Neural cell (in vitro differentiated cells): Measurements from ENCODE around the gene P3H2. TPM values are rescaled to one million over a fixed set of nuclear protein-coding genes. Genes with fewer than 3 reads are reported as not detected.

Source experiments
- H2AFZ ChIP-seq: fragments of 200-600, 300-800 bp; sonication (generic), shearing (Covaris generic); 2 replicates; pipeline ENCODE4 v1.6.0; 2014; ENCODE audit warnings: low read depth, mild to moderate bottlenecking, antibody characterized with exemption, low read length, moderate library complexity
- H3F3A ChIP-seq: fragments of 200-600 bp; shearing (Covaris generic); 2 replicates; pipeline ENCODE4 v1.6.1; 2016; ENCODE audit warnings: mild to moderate bottlenecking, moderate library complexity, mixed read lengths, antibody characterized with exemption, low read length; ENCODE audit not compliant: insufficient read depth, poor library complexity, severe bottlenecking
- H3K27ac ChIP-seq: fragments of 200-600, 300-800 bp; sonication (generic), shearing (Covaris generic); 2 replicates; pipeline ENCODE4 v1.5.1; 2014; ENCODE audit warnings: mild to moderate bottlenecking, low read length, moderate library complexity
- H3K27me3 ChIP-seq: fragments of 300-800, 200-600 bp; sonication (generic), shearing (Covaris generic); 2 replicates; pipeline ENCODE4 v1.6.0; 2014; ENCODE audit warnings: mild to moderate bottlenecking, low read depth, low read length, moderate library complexity; ENCODE audit not compliant: insufficient read depth
- H3K36me3 ChIP-seq: fragments of 300-800, 200-600 bp; sonication (generic), shearing (Covaris generic); 2 replicates; pipeline ENCODE4 v1.5.1; 2014; ENCODE audit warnings: mild to moderate bottlenecking, antibody characterized with exemption, low read length, moderate library complexity; ENCODE audit not compliant: insufficient read depth
- H3K4me2 ChIP-seq: fragments of 300-800, 200-600 bp; sonication (generic), shearing (Covaris generic); 2 replicates; pipeline ENCODE4 v1.6.0; 2014; ENCODE audit warnings: mild to moderate bottlenecking, low read length
- H3K4me3 ChIP-seq: fragments of 300-800, 200-600 bp; sonication (generic), shearing (Covaris generic); 2 replicates; pipeline ENCODE4 v1.5.1; 2014; ENCODE audit warnings: mild to moderate bottlenecking, low read length, moderate library complexity
- H3K79me2 ChIP-seq: fragments of 200-600 bp; shearing (Covaris generic); replicated peaks from 2 replicates; pipeline ENCODE4 v1.6.0; 2014; ENCODE audit warnings: mild to moderate bottlenecking, low read length, moderate library complexity; ENCODE audit not compliant: insufficient read depth
- H3K9ac ChIP-seq: fragments of 300-800, 200-600 bp; sonication (generic), shearing (Covaris generic); 2 replicates; pipeline ENCODE4 v1.6.1; 2016; ENCODE audit warnings: mild to moderate bottlenecking, low read length, mixed read lengths
- H3K9me2 ChIP-seq: fragments of 200-600 bp; shearing (Covaris generic); 2 replicates; pipeline ENCODE4 v1.6.1; 2016; ENCODE audit warnings: mild to moderate bottlenecking, low read length, mixed read lengths; ENCODE audit not compliant: insufficient read depth
- H3K9me3 ChIP-seq: fragments of 200-600, 300-800 bp; sonication (generic), shearing (Covaris generic); 2 replicates; pipeline ENCODE4 v1.6.1; 2016; ENCODE audit warnings: mild to moderate bottlenecking, mixed run types, low read length, moderate library complexity, mixed read lengths
- H4K20me1 ChIP-seq: fragments of 200-600 bp; shearing (Covaris generic); 2 replicates; pipeline ENCODE4 v1.6.1; 2016; ENCODE audit warnings: mild to moderate bottlenecking, mixed run types; ENCODE audit not compliant: insufficient read depth
- CTCF ChIP-seq: fragments of 450-650 bp; IDR thresholded peaks from 2 replicates; pipeline ENCODE4 v1.5.1; 2014; ENCODE audit warnings: antibody characterized with exemption, mild to moderate bottlenecking, moderate library complexity; ENCODE audit not compliant: poor library complexity, severe bottlenecking
- EP300 ChIP-seq: fragments of 450-650 bp; conservative IDR thresholded peaks from 2 replicates; pipeline ENCODE4 v1.6.1; 2014; ENCODE audit warnings: antibody characterized with exemption, mild to moderate bottlenecking, moderate library complexity; ENCODE audit not compliant: poor library complexity, severe bottlenecking
- EZH2 ChIP-seq: fragments of 200-600, 300-800 bp; shearing (Covaris generic), sonication (generic); IDR thresholded peaks from 2 replicates; pipeline ENCODE4 v1.6.1; 2014; ENCODE audit warnings: antibody characterized with exemption, low read length, borderline replicate concordance, mild to moderate bottlenecking; ENCODE audit not compliant: insufficient read depth, poor library complexity, severe bottlenecking
- MXI1 ChIP-seq: fragments of 450-650 bp; conservative IDR thresholded peaks from 2 replicates; pipeline ENCODE4 v1.6.1; 2014; ENCODE audit warnings: antibody characterized with exemption, mild to moderate bottlenecking; ENCODE audit not compliant: poor library complexity, severe bottlenecking
- POLR2AphosphoS5 ChIP-seq: IDR thresholded peaks from 2 replicates; pipeline ENCODE4 v1.6.1; 2012
- RAD21 ChIP-seq: fragments of 450-650 bp; conservative IDR thresholded peaks from 2 replicates; pipeline ENCODE4 v1.6.1; 2014; ENCODE audit warnings: antibody characterized with exemption, mild to moderate bottlenecking, moderate library complexity
- SMC3 ChIP-seq: fragments of 450-650 bp; conservative IDR thresholded peaks from 2 replicates; pipeline ENCODE4 v1.6.1; 2014; ENCODE audit warnings: antibody characterized with exemption, mild to moderate bottlenecking, moderate library complexity; ENCODE audit not compliant: poor library complexity
- TAF1 ChIP-seq: IDR thresholded peaks from 2 replicates; pipeline ENCODE4 v1.6.1; 2012; ENCODE audit warnings: low read depth
- polyA plus RNA-seq: library from polyadenylated mRNA; depleted of rRNA; stranded (reverse); fragments of >200 nt; gene quantifications from 2 replicates; pipeline ENCODE4 v1.2.3, GENCODE V29; 2014
- TF ChIP-seq, protein P1 (sequence below): IDR thresholded peaks from 2 replicates; pipeline ENCODE4 v1.6.1; 2012; ENCODE audit warnings: borderline replicate concordance

The P3H2 gene
- polyA plus RNA-seq, 1 donor from 2014 or later: 0.68 TPM

DNA sequence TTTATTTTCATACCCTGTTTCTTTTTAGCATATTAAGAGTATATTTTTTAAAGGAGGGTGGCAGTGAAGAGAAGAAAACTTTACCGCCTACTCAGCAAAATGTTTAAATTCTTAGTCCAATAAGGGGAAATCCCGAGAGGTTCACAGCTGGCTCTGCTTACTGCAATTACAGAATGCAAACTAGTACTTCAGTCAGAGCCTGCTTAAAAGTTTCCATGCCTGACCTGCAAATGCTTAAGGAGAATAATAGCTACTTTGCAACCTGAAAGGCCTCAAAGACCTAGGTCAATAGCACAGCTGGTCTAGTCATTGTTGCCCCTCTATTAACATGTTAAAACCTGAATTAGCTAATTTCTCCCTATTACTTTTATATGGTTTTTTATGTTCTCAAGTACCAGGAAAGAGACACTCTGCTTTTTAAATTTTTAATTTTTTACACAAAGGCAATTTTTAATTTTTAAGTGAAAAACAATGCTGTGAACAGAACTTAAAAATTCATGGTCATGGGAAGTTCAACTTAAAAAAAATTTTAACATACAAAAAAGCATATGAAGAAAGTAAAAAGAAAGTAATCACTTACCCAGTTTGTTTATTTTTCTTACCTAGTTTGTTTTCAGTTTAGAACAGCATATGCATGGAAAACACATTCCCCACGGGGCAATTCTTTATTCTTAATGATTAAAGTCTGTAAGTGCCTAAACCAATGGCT, 79.2 kb downstream of the P3H2 start:
- Histone ChIP-seq H3F3A (no peaks in the 10 kb centered on the region), H3K9me2 (no peaks in the 10 kb centered on the region), H3K79me2 (no peaks in the 10 kb centered on the region), H3K4me3 (no peak overlapping the region), H3K36me3 (no peaks in the 10 kb centered on the region), H4K20me1 (no peaks in the 10 kb centered on the region), H3K27me3 (no peaks in the 10 kb centered on the region), H3K9ac (no peak overlapping the region), H3K9me3 (no peaks in the 10 kb centered on the region), H3K4me2 (no peak overlapping the region), H2AFZ (no peak overlapping the region), H3K27ac (no peak overlapping the region)
- TF ChIP-seq POLR2AphosphoS5 (no peak), TAF1 (no peak), MXI1 (no peak), RAD21 (no peak), EP300 (no peak), SMC3 (no peak), CTCF (no peak), EZH2 (no peak)
- TF ChIP-seq, protein P1, sequence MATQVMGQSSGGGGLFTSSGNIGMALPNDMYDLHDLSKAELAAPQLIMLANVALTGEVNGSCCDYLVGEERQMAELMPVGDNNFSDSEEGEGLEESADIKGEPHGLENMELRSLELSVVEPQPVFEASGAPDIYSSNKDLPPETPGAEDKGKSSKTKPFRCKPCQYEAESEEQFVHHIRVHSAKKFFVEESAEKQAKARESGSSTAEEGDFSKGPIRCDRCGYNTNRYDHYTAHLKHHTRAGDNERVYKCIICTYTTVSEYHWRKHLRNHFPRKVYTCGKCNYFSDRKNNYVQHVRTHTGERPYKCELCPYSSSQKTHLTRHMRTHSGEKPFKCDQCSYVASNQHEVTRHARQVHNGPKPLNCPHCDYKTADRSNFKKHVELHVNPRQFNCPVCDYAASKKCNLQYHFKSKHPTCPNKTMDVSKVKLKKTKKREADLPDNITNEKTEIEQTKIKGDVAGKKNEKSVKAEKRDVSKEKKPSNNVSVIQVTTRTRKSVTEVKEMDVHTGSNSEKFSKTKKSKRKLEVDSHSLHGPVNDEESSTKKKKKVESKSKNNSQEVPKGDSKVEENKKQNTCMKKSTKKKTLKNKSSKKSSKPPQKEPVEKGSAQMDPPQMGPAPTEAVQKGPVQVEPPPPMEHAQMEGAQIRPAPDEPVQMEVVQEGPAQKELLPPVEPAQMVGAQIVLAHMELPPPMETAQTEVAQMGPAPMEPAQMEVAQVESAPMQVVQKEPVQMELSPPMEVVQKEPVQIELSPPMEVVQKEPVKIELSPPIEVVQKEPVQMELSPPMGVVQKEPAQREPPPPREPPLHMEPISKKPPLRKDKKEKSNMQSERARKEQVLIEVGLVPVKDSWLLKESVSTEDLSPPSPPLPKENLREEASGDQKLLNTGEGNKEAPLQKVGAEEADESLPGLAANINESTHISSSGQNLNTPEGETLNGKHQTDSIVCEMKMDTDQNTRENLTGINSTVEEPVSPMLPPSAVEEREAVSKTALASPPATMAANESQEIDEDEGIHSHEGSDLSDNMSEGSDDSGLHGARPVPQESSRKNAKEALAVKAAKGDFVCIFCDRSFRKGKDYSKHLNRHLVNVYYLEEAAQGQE: no peak

- no peaks in the 10 kb centered on the region for H3K36me3 ChIP-seq
- no peaks in the 10 kb centered on the region for H3K9me2 ChIP-seq
- no peak overlapping the region for H3K4me3 ChIP-seq
- H3F3A ChIP-seq: no peaks in the 10 kb centered on the region
- no peaks in the 10 kb centered on the region for H4K20me1 ChIP-seq
- H3K27ac ChIP-seq: no peak overlapping the region
- no peak overlapping the region for H3K4me2 ChIP-seq
- no peaks in the 10 kb centered on the region for H3K9me3 ChIP-seq
- TF ChIP-seq RAD21: no peak
- TF ChIP-seq EZH2: no peak
- TF ChIP-seq MXI1: no peak
- TF ChIP-seq SMC3: no peak
- no peak overlapping the region for H3K9ac ChIP-seq
- H3K27me3 ChIP-seq: no peaks in the 10 kb centered on the region
- H2AFZ ChIP-seq: no peak overlapping the region
- no peaks in the 10 kb centered on the region for H3K79me2 ChIP-seq
Observed at GRCh38 chr3:190040145-190040544, 80.6 kb downstream of the P3H2 start.
